HG02852 (cell line): ENCODE measurements around the gene NR2C1.
A peak's percentile ranks its signal among the peaks of the same experiment; 100 is the strongest.
"Not testable (repeated sequence)": the region's sequence is repeated elsewhere in the genome, so short reads cannot be mapped to it uniquely, and the experiment has no call there.

Experiments used
- ATAC-seq: cut with Tn5 transposase; IDR thresholded peaks from one replicate; pipeline ENCODE4 v1.9.1; 2021; ENCODE audit warnings: mild to moderate bottlenecking, moderate library complexity; ENCODE audit not compliant: unreplicated experiment

NR2C1 gene

DNA sequence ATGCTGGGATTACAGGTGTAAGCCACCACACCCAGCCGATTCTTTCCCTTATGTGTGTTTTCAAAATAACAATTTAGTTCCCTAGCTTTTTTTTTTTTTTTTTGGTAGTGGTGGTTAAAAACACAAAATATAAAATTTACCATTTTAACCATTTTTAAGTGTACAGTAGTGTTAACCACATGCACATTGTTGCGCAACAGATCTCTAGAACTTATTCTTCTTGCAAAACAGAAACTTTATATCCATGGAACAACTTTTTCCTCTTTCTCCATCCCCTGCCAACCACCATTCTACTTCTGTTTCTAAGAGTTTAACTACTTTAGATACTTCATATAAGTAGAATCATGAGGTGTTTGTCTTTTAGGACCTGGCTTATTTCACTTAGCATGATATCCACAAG is 68.8 kb downstream of the NR2C1 start:
- ATAC-seq: no peak

DNA sequence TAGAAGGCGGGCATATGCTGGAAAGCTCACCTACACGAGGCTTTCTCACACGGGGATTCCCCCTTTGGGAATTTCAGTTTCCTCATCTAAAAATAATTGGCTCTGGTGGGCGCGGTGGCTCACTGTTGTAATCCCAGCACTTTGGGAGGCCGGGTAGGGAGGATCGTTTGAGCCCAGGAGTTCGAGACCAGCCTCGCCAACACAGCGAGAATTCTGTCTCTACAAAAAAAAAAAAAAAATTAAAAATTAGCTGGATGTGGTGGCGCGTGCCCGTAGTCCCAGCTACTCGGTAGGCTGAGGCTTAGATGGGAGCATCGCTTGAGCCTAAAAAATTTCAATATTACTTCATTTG is 69.5 kb downstream of the NR2C1 start:
- ATAC-seq: peak; percentile 4

DNA sequence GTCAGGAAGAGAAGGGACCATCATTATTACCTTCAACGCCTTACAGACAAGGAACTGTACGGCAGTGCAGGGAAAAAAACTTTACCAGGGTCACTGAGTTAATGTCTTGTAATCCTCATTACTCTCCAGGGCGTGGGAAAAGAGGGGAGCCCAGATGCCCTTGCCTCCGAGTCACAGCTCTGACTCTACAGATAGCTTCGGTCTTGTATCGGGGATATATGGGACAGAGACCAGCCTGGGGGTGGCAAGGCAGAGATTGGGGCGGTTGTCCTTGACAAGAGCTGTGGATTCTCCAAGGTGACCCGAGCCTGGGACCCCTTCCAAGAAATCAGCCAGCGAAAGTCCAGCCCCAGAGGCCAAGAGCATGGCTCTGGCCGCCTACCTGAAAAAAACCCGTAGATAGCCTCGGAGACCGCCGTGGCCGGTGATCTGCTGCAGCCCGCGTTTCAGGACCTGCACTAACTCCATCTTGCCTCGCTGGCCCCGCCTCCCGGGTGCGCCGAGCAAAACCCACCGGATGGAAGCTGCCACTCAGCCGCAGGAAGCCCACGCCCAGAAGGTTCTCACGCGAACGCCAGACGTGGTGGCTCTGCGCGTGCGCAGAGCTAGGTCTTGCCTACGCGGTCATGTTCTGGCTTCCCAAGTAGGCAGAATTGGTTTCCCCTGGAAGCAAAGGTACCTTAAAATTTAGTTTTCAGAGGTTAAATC is 70.1 kb downstream of the NR2C1 start, which contains the start of gene NDUFA12:
TSS of gene NDUFA12 (minus strand) at position 485 of the 708 bp plus-strand sequence. CDS start at position 468, 17 bp downstream.
- peak; percentile 99 for ATAC-seq

DNA sequence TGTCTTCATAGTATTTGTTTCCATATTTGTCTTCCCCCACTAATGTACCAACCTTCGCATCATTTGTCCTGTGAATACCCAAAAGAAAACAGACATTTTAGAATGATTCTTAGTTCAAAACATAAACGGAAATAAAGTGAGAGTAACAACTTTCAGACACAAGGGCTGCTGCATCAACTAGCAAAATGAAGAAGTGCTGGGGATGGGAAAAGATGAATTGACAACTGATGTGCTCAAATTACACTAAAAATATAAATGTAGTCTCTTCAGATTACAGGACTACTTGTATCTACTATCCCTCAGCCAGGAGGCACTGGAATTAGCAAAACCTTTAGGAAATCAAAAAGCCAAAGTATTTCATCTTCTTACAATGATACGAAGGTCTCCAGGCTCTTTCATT is 70.7 kb downstream of the NR2C1 start:
- no peak for ATAC-seq

- no peak for ATAC-seq
Observed at GRCh38 chr12:94998326-94998725, 75.1 kb downstream of the NR2C1 start.

DNA sequence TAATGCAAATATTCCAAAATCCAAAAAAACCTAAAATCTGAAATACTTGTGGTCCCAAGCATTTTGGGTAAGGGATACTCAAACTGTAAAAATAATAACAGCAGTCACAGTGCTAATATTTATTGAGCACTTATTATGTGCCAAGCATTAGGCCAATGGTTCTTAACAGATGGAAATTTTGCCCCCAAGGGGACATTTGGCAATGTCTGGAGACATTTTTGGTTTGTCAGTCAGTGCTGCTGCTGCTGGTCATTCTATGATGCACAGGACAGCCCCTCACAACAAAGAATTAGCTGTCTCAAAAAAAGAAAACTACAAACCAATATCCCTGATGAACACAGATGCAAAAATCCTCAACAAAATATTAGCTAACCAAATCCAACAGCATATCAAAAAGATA is 75.7 kb downstream of the NR2C1 start:
- no peak for ATAC-seq

DNA sequence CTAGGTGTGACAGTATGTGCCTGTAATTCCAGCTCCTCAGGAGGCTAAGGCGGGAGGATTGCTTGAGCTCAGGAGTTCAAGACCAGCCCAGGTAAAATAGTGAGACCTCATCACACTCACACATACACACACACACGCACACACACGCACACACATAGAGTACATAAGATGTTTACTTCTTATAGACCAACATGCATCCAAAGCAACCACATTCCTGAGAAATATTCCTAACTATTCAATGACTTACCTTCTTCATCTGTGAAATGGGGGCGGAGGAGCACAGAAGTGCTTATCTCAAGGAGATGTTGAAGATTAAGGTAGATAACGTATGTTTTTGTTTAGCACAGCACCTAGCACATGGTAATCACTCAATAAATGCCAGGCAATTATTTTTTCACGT is 76.4 kb downstream of the NR2C1 start:
- ATAC-seq: no peak

- no peak for ATAC-seq
Observed at GRCh38 chr12:94994312-94994711, 79.1 kb downstream of the NR2C1 start.

DNA sequence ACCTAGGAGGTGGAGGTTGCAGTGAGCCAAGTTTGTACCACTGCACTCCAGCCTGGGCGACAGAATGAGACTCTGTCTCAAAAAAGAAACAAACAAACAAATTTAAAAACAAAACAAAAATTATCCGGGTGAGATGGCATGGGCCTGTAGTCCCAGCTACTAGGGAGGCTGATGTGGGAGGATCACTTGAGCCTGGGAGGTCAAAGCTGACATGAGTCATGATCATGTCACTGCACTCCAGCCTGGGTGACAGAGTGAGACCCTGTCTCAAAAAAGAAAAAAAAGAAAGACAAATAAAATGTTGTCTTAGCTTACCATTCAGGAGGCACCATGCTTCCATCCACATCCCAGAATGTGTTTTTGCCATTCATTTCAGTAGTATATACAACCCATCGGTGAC is 79.6 kb downstream of the NR2C1 start:
- ATAC-seq: not testable (repeated sequence)

DNA sequence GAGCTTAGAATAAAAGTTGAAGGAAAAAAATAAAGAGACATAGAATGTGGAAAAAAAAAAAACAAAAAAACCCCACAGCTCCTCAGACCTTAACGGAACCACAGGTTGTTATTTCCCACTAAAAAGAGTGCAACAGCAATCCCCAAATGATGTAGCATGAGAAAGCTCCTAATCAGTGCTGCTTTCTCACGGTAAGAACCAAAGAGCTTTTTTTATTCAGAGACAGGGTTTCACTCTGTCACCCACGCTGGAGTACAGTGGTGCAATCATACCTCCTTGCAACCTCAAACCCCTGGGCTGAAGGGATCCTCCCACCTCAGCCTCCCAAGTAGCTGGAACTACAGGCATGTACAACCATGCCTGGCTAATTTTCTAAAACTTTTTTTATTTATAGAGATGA is 83.2 kb downstream of the NR2C1 start:
- peak; percentile 50 for ATAC-seq

DNA sequence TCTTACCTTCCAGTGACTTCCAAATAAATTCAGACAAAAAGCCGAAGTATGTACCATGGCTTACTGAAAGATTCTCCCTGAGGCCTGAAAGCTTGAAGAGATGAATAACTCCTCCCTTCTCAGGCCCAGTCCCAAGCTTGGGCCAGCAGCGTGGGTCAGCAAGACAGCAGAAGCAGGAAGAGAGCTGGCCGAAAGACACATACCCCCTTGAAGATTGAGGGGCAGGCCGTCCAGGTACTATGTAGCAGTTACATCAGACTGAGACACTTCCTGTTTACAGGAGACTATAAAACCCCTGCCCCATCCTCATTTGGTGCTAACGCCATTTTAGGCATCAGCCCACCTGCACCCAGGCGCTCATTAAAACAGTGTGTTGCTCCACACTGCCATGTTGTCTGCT is 84.9 kb downstream of the NR2C1 start:
- no peak for ATAC-seq

- no peak for ATAC-seq
Observed at GRCh38 chr12:94987801-94988200, 85.6 kb downstream of the NR2C1 start.

- no peak for ATAC-seq
Observed at GRCh38 chr12:94987076-94987669, 86.2 kb downstream of the NR2C1 start.

DNA sequence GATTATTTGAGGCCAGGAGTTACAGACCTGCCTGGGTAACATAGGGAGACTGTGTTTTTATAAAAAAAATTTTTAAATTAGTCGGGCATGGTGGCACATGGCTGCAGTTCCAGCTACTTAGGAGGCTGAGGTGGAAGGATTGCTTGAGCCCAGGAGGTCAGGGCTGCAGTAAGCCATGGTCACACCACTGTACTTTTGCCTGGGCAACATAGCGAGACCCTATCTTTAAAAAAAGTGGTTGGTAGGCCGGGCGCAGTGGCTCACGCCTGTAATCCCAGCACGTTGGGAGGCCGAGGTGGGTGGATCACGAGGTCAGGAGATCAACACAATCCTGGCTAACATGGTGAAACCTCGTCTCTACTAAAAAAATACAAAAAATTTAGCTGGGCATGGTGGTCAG is 88.3 kb downstream of the NR2C1 start:
- not testable (repeated sequence) for ATAC-seq

- ATAC-seq: no peak
Observed at GRCh38 chr12:94983321-94983720, 90.1 kb downstream of the NR2C1 start.

GRCh38 chr12:94982456-94982855 is 91.0 kb downstream of the NR2C1 start:
- ATAC-seq: no peak

DNA sequence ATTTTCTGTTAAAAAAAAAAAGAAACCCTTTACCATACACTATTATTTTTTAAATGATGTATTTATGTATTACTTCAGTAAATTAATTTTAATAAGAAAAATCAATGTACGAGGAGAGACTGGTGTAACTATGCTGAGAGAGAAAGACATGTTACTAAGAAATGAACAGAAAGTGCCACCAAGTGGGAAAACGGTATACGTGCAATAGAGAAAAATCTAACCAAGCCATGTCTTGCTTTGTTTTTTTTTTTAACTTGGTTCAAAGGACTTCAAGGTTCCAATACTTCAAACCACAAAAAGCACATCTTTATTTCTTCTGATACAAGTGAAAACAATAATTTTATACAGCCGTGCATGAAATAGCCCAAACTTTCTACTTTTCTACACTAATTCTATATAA is 92.8 kb downstream of the NR2C1 start:
- no peak for ATAC-seq

- ATAC-seq: no peak
Observed at GRCh38 chr12:94979941-94980340, 93.5 kb downstream of the NR2C1 start.

- ATAC-seq: no peak
Observed at GRCh38 chr12:94977766-94978468, 95.5 kb downstream of the NR2C1 start.

DNA sequence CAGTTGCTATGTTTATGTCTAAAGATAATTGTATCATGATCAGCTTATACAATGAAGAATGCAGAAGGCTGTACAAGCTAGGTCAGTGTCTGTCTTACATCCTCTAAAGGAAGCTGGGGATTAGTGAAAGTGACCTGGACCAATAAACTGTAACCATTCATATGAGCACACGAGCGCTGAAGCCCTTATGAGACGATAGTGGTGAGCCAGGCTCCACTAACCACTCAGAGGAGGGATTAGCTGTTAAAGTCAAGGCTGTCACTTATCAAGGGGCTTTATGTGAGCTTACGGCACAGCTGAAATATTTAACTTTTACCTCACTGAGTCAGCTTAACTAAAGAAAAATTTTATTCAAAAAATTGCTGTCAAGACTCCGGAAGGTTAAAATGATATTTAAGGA is 100.2 kb downstream of the NR2C1 start:
- no peak for ATAC-seq

DNA sequence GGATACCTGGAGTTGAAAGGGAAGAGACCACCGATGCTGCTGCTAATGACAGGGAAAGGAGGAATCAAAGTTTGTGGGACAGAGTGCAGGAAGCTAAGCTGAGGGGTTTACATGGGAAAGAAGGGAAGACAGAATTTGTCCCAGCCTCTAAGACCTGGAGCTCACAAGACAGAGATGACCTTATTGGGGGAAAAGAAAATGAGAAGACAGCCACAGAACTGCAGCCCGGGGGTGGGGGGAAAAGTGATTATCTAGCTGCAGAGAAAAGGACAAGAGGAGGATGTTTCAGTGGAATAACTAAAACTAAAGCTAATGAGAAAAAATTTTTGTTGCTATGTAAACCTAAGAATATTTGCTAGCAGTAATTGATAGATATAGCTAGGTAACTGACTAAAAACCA is 100.6 kb downstream of the NR2C1 start:
- ATAC-seq: no peak

DNA sequence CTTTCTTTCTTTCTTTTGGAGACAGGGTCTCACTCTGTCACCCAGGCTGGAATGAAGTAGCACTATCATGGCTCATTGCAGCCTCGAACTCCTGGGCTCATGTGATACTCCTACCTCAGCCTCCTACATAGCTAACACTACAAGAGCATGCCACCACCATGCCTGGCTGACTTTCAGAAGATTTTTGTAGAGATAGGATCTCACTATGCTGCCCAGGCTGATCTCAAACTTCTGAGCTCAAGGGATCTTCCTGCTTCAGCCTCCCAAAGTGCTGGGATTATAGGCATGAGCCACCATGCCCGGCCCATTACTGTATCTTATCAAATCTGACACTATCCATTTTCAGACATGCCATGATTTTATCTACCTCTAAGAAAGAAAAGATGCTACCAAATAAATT is 101.5 kb downstream of the NR2C1 start:
- ATAC-seq: no peak
